ENCODE measurements around the gene GALNT13. TPM values are rescaled to one million over a fixed set of nuclear protein-coding genes. Genes with fewer than 3 reads are reported as not detected.

The GALNT13 gene
- total and polyA plus RNA-seq, 2 donors (not counting 1 experiment from before 2014, with no cell fraction given), result not detected

- Mint-ChIP-seq H3K27me3 (no peaks in the 10 kb centered on the region), H3K27ac (no peak overlapping the region), H3K9me3 (ENCODE audit: insufficient read depth) (peaks cover 4% of the 10 kb centered on the region), H3K4me3 (no peak overlapping the region), H3K4me1 (no peaks in the 10 kb centered on the region)
- H3K9me3 ChIP-seq (ENCODE audit: control extremely low read depth in 1 of 3, control insufficient read depth in 2 of 3, insufficient read depth in 1 of 3, low read length in 2 of 3), result no peaks in the 10 kb centered on the region
- intact Hi-C loops (cut with micrococcal nuclease), result no loop called here
- no peaks in the 10 kb centered on the region for H3K4me1 ChIP-seq (ENCODE audit: control insufficient read depth in 2 of 2, insufficient read depth in 2 of 2, low read length in 2 of 2)
- H3K4me2 ChIP-seq (replicated peaks; ENCODE audit: low read depth, low read length, poor library complexity, severe bottlenecking), result no peak overlapping the region
- H2AFZ ChIP-seq (ENCODE audit: insufficient read depth, low read depth, low read length, poor library complexity, severe bottlenecking), result no peak overlapping the region
- CTCF ChIA-PET, result no interaction called here
- no peaks in the 10 kb centered on the region for H4K20me1 ChIP-seq (ENCODE audit: control insufficient read depth, insufficient read depth, low read length, poor library complexity, severe bottlenecking)
- no peak overlapping the region for H3K27ac ChIP-seq (ENCODE audit: low read length in 2 of 2)
- DNase-seq (no peak), ATAC-seq (ENCODE audit: low read depth) (no peak)
- H3K27me3 ChIP-seq (replicated peaks in 1 of 4; ENCODE audit: control extremely low read depth in 1 of 4, control insufficient read depth in 3 of 4, insufficient read depth in 4 of 4, low read length in 3 of 4), result no peaks in the 10 kb centered on the region
- no CpG with 5 or more reads among the region's 1 CpG for WGBS (ENCODE audit: insufficient coverage)
- no peak overlapping the region for H3K9ac ChIP-seq (ENCODE audit: low read length)
- no peaks in the 10 kb centered on the region for H3K79me2 ChIP-seq (ENCODE audit: control insufficient read depth, insufficient read depth, low read length)
- no peak overlapping the region for H3K4me3 ChIP-seq (ENCODE audit: control extremely low read depth in 1 of 5, extremely low read depth in 1 of 5, insufficient read depth in 1 of 5, low read depth in 2 of 5, low read length in 4 of 5)
- TF ChIP-seq EZH2 (IDR thresholded peaks at IDR 0.05; ENCODE audit: borderline replicate concordance, insufficient read depth, low read depth, low read length, poor library complexity, severe bottlenecking), result no peak
- no peak for TF ChIP-seq CTCF (IDR thresholded peaks at IDR 0.05)
- H3K36me3 ChIP-seq (replicated peaks in 1 of 2; ENCODE audit: control extremely low read depth in 1 of 2, control insufficient read depth in 1 of 2, extremely low read depth in 1 of 2, insufficient read depth in 2 of 2, low read length in 1 of 2), result no peaks in the 10 kb centered on the region
- POLR2A ChIA-PET, result no interaction called here
These were observed 502.7 kb downstream of the GALNT13 start for GRCh38 chr2:154374416-154374815.

- no peaks in the 10 kb centered on the region for H3K4me1 Mint-ChIP-seq
- ChIA-PET POLR2A (no interaction called here), CTCF (no interaction called here)
- H2AFZ ChIP-seq (ENCODE audit: insufficient read depth, low read depth, low read length, poor library complexity, severe bottlenecking), result no peak overlapping the region
- no peak overlapping the region for H3K9ac ChIP-seq (ENCODE audit: low read length)
- no peak for TF ChIP-seq EZH2 (IDR thresholded peaks at IDR 0.05; ENCODE audit: borderline replicate concordance, insufficient read depth, low read depth, low read length, poor library complexity, severe bottlenecking)
- TF ChIP-seq CTCF (IDR thresholded peaks at IDR 0.05), result no peak
- peaks cover 2% of the 10 kb centered on the region for H3K9me3 Mint-ChIP-seq (ENCODE audit: insufficient read depth)
- WGBS (ENCODE audit: insufficient coverage), result 0% methylated on average over 2 of the region's 7 CpGs
- no peaks in the 10 kb centered on the region for H3K9me3 ChIP-seq (ENCODE audit: control extremely low read depth in 1 of 3, control insufficient read depth in 2 of 3, insufficient read depth in 1 of 3, low read length in 2 of 3)
- no peaks in the 10 kb centered on the region for H3K4me1 ChIP-seq (ENCODE audit: control insufficient read depth in 2 of 2, insufficient read depth in 2 of 2, low read length in 2 of 2)
- H3K27ac Mint-ChIP-seq, result no peak overlapping the region
- no peaks in the 10 kb centered on the region for H3K27me3 ChIP-seq (replicated peaks in 1 of 4; ENCODE audit: control extremely low read depth in 1 of 4, control insufficient read depth in 3 of 4, insufficient read depth in 4 of 4, low read length in 3 of 4)
- no peak for DNase-seq
- H4K20me1 ChIP-seq (ENCODE audit: control insufficient read depth, insufficient read depth, low read length, poor library complexity, severe bottlenecking), result no peaks in the 10 kb centered on the region
- no peak overlapping the region for H3K27ac ChIP-seq (ENCODE audit: low read length in 2 of 2)
- H3K4me2 ChIP-seq (replicated peaks; ENCODE audit: low read depth, low read length, poor library complexity, severe bottlenecking), result no peak overlapping the region
- no peaks in the 10 kb centered on the region for H3K27me3 Mint-ChIP-seq
- H3K36me3 ChIP-seq (replicated peaks in 1 of 2; ENCODE audit: control extremely low read depth in 1 of 2, control insufficient read depth in 1 of 2, extremely low read depth in 1 of 2, insufficient read depth in 2 of 2, low read length in 1 of 2), result no peaks in the 10 kb centered on the region
- H3K4me3 Mint-ChIP-seq, result no peak overlapping the region
- intact Hi-C loops (cut with micrococcal nuclease), result no loop called here
- ATAC-seq (ENCODE audit: low read depth), result no peak
- H3K4me3 ChIP-seq (ENCODE audit: control extremely low read depth in 1 of 5, extremely low read depth in 1 of 5, insufficient read depth in 1 of 5, low read depth in 2 of 5, low read length in 4 of 5), result no peak overlapping the region
- H3K79me2 ChIP-seq (ENCODE audit: control insufficient read depth, insufficient read depth, low read length), result no peaks in the 10 kb centered on the region
These were observed 503.8 kb downstream of the GALNT13 start for GRCh38 chr2:154375579-154375931.
